Muscle layer of duodenum (tissue), 2 donors: ENCODE results near the gene BCL2.
"Not testable (repeated sequence)": the region's sequence is repeated elsewhere in the genome, so short reads cannot be mapped to it uniquely, and the experiment has no call there.

Experiments used
- H3K27ac ChIP-seq: one replicate; pipeline ENCODE4 v1.7.0; 2013; ENCODE audit warnings: mild to moderate bottlenecking, low read length
- H3K27me3 ChIP-seq: one replicate; pipeline ENCODE4 v1.7.0; 2013; ENCODE audit warnings: low read depth, mild to moderate bottlenecking, control low read depth, low read length
- H3K36me3 ChIP-seq, 2 donors: one replicate each; pipeline ENCODE4 v1.7.0; 2013; ENCODE audit warnings: low read length in 2 of 2, control low read depth in 1 of 2, mild to moderate bottlenecking in 1 of 2; ENCODE audit not compliant: insufficient read depth in 2 of 2, control insufficient read depth in 1 of 2
- H3K4me1 ChIP-seq, 2 donors: one replicate each; pipeline ENCODE4 v1.7.0; 2013; ENCODE audit warnings: low read length in 2 of 2, mild to moderate bottlenecking in 2 of 2, control low read depth in 1 of 2, moderate library complexity in 1 of 2; ENCODE audit not compliant: insufficient read depth in 2 of 2, control insufficient read depth in 1 of 2
- H3K4me3 ChIP-seq, 2 donors: one replicate each; pipeline ENCODE4 v1.7.0; 2013; ENCODE audit warnings: low read length in 2 of 2, low read depth in 1 of 2, mild to moderate bottlenecking in 1 of 2
- H3K9me3 ChIP-seq, 2 donors: one replicate each; pipeline ENCODE4 v1.7.0; 2013; ENCODE audit warnings: low read length in 2 of 2, control low read depth in 1 of 2, mild to moderate bottlenecking in 1 of 2; ENCODE audit not compliant: control insufficient read depth in 1 of 2
- donor health status: healthy.

BCL2 gene

GRCh38 chr18:63213331-63213900 lies 106.2 kb downstream of the BCL2 start:
- Histone ChIP-seq H3K27ac (no peak overlapping the region), H3K4me3 (no peak overlapping the region), H3K4me1 (peaks cover 0 to 8% of the 10 kb centered on the region in 2 donors), H3K9me3 (no peaks in the 10 kb centered on the region), H3K36me3 (no peaks in the 10 kb centered on the region), H3K27me3 (no peaks in the 10 kb centered on the region)

GRCh38 chr18:63210521-63210920 lies 109.0 kb downstream of the BCL2 start:
- Histone ChIP-seq H3K9me3 (no peaks in the 10 kb centered on the region), H3K4me1 (no peaks in the 10 kb centered on the region), H3K4me3 (no peak overlapping the region), H3K27ac (no peak overlapping the region), H3K36me3 (no peaks in the 10 kb centered on the region), H3K27me3 (no peaks in the 10 kb centered on the region)

- Histone ChIP-seq H3K36me3 (no peaks in the 10 kb centered on the region), H3K27ac (no peak overlapping the region), H3K27me3 (no peaks in the 10 kb centered on the region), H3K9me3 (no peaks in the 10 kb centered on the region), H3K4me3 (no peak overlapping the region), H3K4me1 (no peaks in the 10 kb centered on the region)
Measured at GRCh38 chr18:63208676-63209075, 110.9 kb downstream of the BCL2 start.

- Histone ChIP-seq H3K27me3 (no peaks in the 10 kb centered on the region), H3K27ac (no peak overlapping the region), H3K9me3 (no peaks in the 10 kb centered on the region), H3K36me3 (no peaks in the 10 kb centered on the region), H3K4me3 (no peak overlapping the region), H3K4me1 (no peaks in the 10 kb centered on the region)
Measured at GRCh38 chr18:63207835-63208234, 111.7 kb downstream of the BCL2 start.

- no peaks in the 10 kb centered on the region for H3K4me1 ChIP-seq
- no peak overlapping the region for H3K4me3 ChIP-seq
- no peaks in the 10 kb centered on the region for H3K27me3 ChIP-seq
- no peaks in the 10 kb centered on the region for H3K9me3 ChIP-seq
- H3K27ac ChIP-seq = no peak overlapping the region
- no peaks in the 10 kb centered on the region for H3K36me3 ChIP-seq
Measured at GRCh38 chr18:63207143-63207790, 112.3 kb downstream of the BCL2 start.

- H3K36me3 ChIP-seq = no peaks in the 10 kb centered on the region
- no peaks in the 10 kb centered on the region for H3K4me1 ChIP-seq
- no peak overlapping the region for H3K4me3 ChIP-seq
- H3K9me3 ChIP-seq = no peaks in the 10 kb centered on the region
- no peak overlapping the region for H3K27ac ChIP-seq
- no peaks in the 10 kb centered on the region for H3K27me3 ChIP-seq
Measured at GRCh38 chr18:63206433-63207142, 113.0 kb downstream of the BCL2 start.

- Histone ChIP-seq H3K27ac (no peak overlapping the region), H3K9me3 (no peaks in the 10 kb centered on the region), H3K4me1 (no peaks in the 10 kb centered on the region), H3K36me3 (no peaks in the 10 kb centered on the region), H3K4me3 (no peak overlapping the region), H3K27me3 (no peaks in the 10 kb centered on the region)
Measured at GRCh38 chr18:63205791-63206252, 113.7 kb downstream of the BCL2 start.

- no peak overlapping the region for H3K27ac ChIP-seq
Measured at GRCh38 chr18:63203497-63203896, 116.1 kb downstream of the BCL2 start.

GRCh38 chr18:63202828-63203227 lies 116.7 kb downstream of the BCL2 start:
- Histone ChIP-seq H3K27ac (no peak overlapping the region), H3K9me3 (no peaks in the 10 kb centered on the region), H3K4me3 (no peak overlapping the region), H3K36me3 (no peaks in the 10 kb centered on the region), H3K27me3 (no peaks in the 10 kb centered on the region), H3K4me1 (no peaks in the 10 kb centered on the region)

More at GRCh38 chr18:63203497-63203896, 116.1 kb downstream of the BCL2 start:
- H3K9me3 ChIP-seq = no peaks in the 10 kb centered on the region
- H3K4me1 ChIP-seq = no peaks in the 10 kb centered on the region
- H3K4me3 ChIP-seq = no peak overlapping the region
- H3K27me3 ChIP-seq = no peaks in the 10 kb centered on the region
- H3K36me3 ChIP-seq = no peaks in the 10 kb centered on the region

GRCh38 chr18:63201456-63201855 lies 118.1 kb downstream of the BCL2 start:
- H3K36me3 ChIP-seq, H3K4me1 ChIP-seq, H3K9me3 ChIP-seq, H3K4me3 ChIP-seq, H3K27ac ChIP-seq, H3K27me3 ChIP-seq: not testable (repeated sequence)

GRCh38 chr18:63199743-63200241 lies 119.8 kb downstream of the BCL2 start:
- Histone ChIP-seq H3K9me3 (no peaks in the 10 kb centered on the region), H3K36me3 (no peaks in the 10 kb centered on the region), H3K27ac (no peak overlapping the region), H3K4me1 (peaks cover 0 to 3% of the 10 kb centered on the region in 2 donors), H3K4me3 (peak overlapping the region in 1 of 2 donors; percentile 3), H3K27me3 (no peaks in the 10 kb centered on the region)
